Neuronal stem cell (in vitro differentiated cells): ENCODE results near the gene CDK14.
A peak's percentile ranks its signal among the peaks of the same experiment; 100 is the strongest.

Source experiments
- DNase-seq: peaks from one replicate; pipeline ENCODE4 v3.0.0-alpha.2; 2013; ENCODE audit warnings: low spot score
- H2AFZ ChIP-seq: one replicate; pipeline ENCODE4 v1.6.1; 2013; ENCODE audit warnings: mild to moderate bottlenecking, low read length, inconsistent platforms
- H2AK5ac ChIP-seq: 2 replicates; pipeline ENCODE4 v1.6.1; 2013; ENCODE audit warnings: low read depth, mild to moderate bottlenecking, inconsistent platforms, low read length, moderate library complexity, mixed read lengths
- H2BK120ac ChIP-seq: 2 replicates; pipeline ENCODE4 v1.6.1; 2013; ENCODE audit warnings: low read depth, mild to moderate bottlenecking, inconsistent platforms, low read length, moderate library complexity, mixed read lengths
- H2BK12ac ChIP-seq: one replicate; pipeline ENCODE4 v1.6.1; 2013; ENCODE audit warnings: low read length, inconsistent platforms
- H2BK15ac ChIP-seq: 2 replicates; pipeline ENCODE4 v1.6.1; 2013; ENCODE audit warnings: mild to moderate bottlenecking, low read length, inconsistent platforms, mixed read lengths
- H2BK5ac ChIP-seq: one replicate; pipeline ENCODE4 v1.6.1; 2013; ENCODE audit warnings: inconsistent platforms, mild to moderate bottlenecking, low read length, moderate library complexity
- H3K14ac ChIP-seq: one replicate; pipeline ENCODE4 v1.6.1; 2013; ENCODE audit warnings: low read length, inconsistent platforms
- H3K18ac ChIP-seq: 2 replicates; pipeline ENCODE4 v1.6.1; 2013; ENCODE audit warnings: low read length, inconsistent platforms
- H3K23ac ChIP-seq: 2 replicates; pipeline ENCODE4 v1.6.1; 2013; ENCODE audit warnings: low read depth, mild to moderate bottlenecking, mixed read lengths, low read length, inconsistent platforms; ENCODE audit not compliant: poor library complexity
- H3K27ac ChIP-seq: replicated peaks from 3 replicates; pipeline ENCODE4 v1.5.1; 2013; ENCODE audit warnings: low read length, inconsistent platforms
- H3K27me3 ChIP-seq, 3 experiments: 2 replicates each; pipeline ENCODE4 v1.6.1; 2013; ENCODE audit warnings: low read length in 3 of 3, mild to moderate bottlenecking in 2 of 3, inconsistent platforms in 1 of 3, low read depth in 1 of 3, mixed read lengths in 1 of 3, moderate library complexity in 1 of 3; ENCODE audit not compliant: control insufficient read depth in 3 of 3, insufficient read depth in 3 of 3
- H3K36me3 ChIP-seq, 2 donors: replicated peaks in 1 of 2; 2 replicates each; pipeline ENCODE4 v1.6.1; 2013; ENCODE audit warnings: low read length in 2 of 2; ENCODE audit not compliant: control insufficient read depth in 2 of 2, insufficient read depth in 2 of 2
- H3K4ac ChIP-seq: 2 replicates; pipeline ENCODE4 v1.6.1; 2013; ENCODE audit warnings: inconsistent platforms, mild to moderate bottlenecking, low read length, moderate library complexity
- H3K4me1 ChIP-seq, 2 donors: 1 replicate in 1 of 2; 2 replicates in 1 of 2; pipeline ENCODE4 v1.6.1; 2013; ENCODE audit warnings: low read length in 2 of 2, low read depth in 1 of 2; ENCODE audit not compliant: control insufficient read depth in 2 of 2, insufficient read depth in 1 of 2
- H3K4me2 ChIP-seq: one replicate; pipeline ENCODE4 v1.6.1; 2013; ENCODE audit warnings: mild to moderate bottlenecking, low read length, inconsistent platforms; ENCODE audit not compliant: insufficient read depth, poor library complexity, severe bottlenecking
- H3K4me3 ChIP-seq, 2 donors: 2 replicates each; pipeline ENCODE4 v1.5.1; 2013; ENCODE audit warnings: low read length in 2 of 2, mild to moderate bottlenecking in 2 of 2, inconsistent platforms in 1 of 2, moderate library complexity in 1 of 2
- H3K79me1 ChIP-seq: one replicate; pipeline ENCODE4 v1.6.1; 2013; ENCODE audit warnings: low read depth, mild to moderate bottlenecking, inconsistent platforms, low read length, moderate library complexity
- H3K9ac ChIP-seq: one replicate; pipeline ENCODE4 v1.6.1; 2013; ENCODE audit warnings: mild to moderate bottlenecking, low read depth, low read length, inconsistent platforms; ENCODE audit not compliant: poor library complexity
- H3K9me3 ChIP-seq, 2 donors: replicated peaks in 1 of 2; 2 replicates each; pipeline versions ENCODE3 to v1.6.1; 2013; ENCODE audit warnings: low read length in 2 of 2, mild to moderate bottlenecking in 2 of 2, inconsistent platforms in 1 of 2, low read depth in 1 of 2, mixed read lengths in 1 of 2, moderate library complexity in 1 of 2; ENCODE audit not compliant: control insufficient read depth in 2 of 2, insufficient read depth in 1 of 2
- H4K8ac ChIP-seq: one replicate; pipeline ENCODE4 v1.6.1; 2013; ENCODE audit warnings: low read depth, mild to moderate bottlenecking, inconsistent platforms, low read length, moderate library complexity
- H4K91ac ChIP-seq: one replicate; pipeline ENCODE4 v1.6.1; 2013; ENCODE audit warnings: low read length, low read depth, mild to moderate bottlenecking, inconsistent platforms; ENCODE audit not compliant: poor library complexity
- WGBS, 2 donors: extraction: QIAGEN DNeasy Blood & Tissue Kit; methylation state at CpG; one replicate each; pipeline ENCODE4 v1.1.7; 2013; ENCODE audit warnings: missing lambda C conversion rate in 2 of 2, mixed read lengths in 1 of 2; ENCODE audit not compliant: insufficient read length in 2 of 2, insufficient replicate concordance in 1 of 2; ENCODE audit errors: extremely low coverage in 2 of 2; 5-methylcytosine and 5-hydroxymethylcytosine counted together

The CDK14 gene

DNA sequence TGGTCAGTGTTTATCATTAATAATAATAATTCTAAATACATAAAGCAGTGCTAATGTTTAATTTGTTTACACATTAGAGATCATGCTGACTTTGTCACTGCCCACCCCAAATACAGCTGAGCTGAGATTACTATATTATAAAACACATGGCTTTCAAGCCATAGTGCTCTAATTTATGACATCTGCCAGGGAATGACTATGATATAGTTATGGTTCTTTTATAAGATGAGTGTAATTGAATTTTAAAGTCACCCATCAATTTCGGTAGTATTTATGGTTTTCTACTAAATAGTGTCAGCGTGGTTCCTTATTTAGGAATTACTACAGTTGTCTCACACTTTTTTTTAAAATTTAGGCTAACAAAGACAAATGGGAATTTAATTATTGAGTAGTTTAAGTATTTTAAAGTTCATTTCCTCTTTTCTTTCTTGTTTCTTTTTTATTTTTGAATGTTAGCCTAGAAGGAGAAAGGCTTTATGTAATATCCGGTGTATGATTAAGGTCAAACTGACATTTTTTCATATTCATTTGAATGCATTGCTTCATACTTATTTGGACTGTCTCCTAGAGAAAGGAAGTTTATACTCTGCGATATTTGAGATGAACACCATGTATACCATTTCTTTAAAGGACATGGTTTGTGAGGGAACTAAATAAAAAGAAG lies 3.9 kb downstream of the CDK14 start:
- Histone ChIP-seq H2AK5ac (no peak overlapping the region), H3K4me2 (no peak overlapping the region), H2BK12ac (no peak overlapping the region), H3K4me1 (peaks cover 3 to 8% of the 10 kb centered on the region in 2 donors), H2AFZ (no peak overlapping the region), H3K4ac (no peak overlapping the region), H3K27ac (no peak overlapping the region), H3K18ac (no peak overlapping the region), H3K9me3 (no peaks in the 10 kb centered on the region), H2BK15ac (no peak overlapping the region), H4K91ac (no peak overlapping the region), H3K4me3 (no peak overlapping the region), H3K36me3 (no peaks in the 10 kb centered on the region), H3K79me1 (peaks cover 2% of the 10 kb centered on the region), H4K8ac (no peak overlapping the region), H3K27me3 (no peaks in the 10 kb centered on the region), H3K9ac (no peak overlapping the region), H3K14ac (no peak overlapping the region), H2BK120ac (no peak overlapping the region), H2BK5ac (no peak overlapping the region), H3K23ac (no peak overlapping the region)
- no CpG with 5 or more reads among the region's 4 CpGs for WGBS, 2 donors
- no peak for DNase-seq

DNA sequence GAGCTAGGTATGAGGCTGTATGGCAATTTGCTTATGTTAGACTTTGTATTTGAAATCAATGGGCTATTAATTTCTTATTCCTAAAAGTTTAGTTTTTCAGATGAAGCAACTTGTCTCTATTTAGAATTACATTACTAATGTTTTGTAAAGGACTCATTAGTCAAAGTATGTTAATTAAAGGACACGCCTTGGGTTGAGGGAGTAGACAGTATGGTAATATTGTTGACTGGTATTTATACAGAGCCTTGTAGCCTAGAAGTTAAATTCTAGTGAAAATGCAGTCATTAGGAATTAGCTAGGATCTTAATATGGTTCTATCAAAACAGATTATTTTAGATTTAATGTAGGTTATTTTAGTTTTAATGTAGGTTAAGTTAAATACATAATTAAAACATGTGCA lies 6.2 kb downstream of the CDK14 start:
- no peak overlapping the region for H4K91ac ChIP-seq
- no peak overlapping the region for H3K23ac ChIP-seq
- H2BK5ac ChIP-seq = no peak overlapping the region
- no peak overlapping the region for H3K4me2 ChIP-seq
- H3K27ac ChIP-seq = no peak overlapping the region
- H3K18ac ChIP-seq = no peak overlapping the region
- no peak overlapping the region for H2AFZ ChIP-seq
- no peak overlapping the region for H3K9ac ChIP-seq
- peaks cover 2% of the 10 kb centered on the region for H3K79me1 ChIP-seq
- no peak overlapping the region for H4K8ac ChIP-seq
- H2BK15ac ChIP-seq = no peak overlapping the region
- WGBS, 2 donors = no CpG with 5 or more reads among the region's 1 CpG
- H3K4ac ChIP-seq = no peak overlapping the region
- H3K4me1 ChIP-seq = peaks cover 5 to 6% of the 10 kb centered on the region in 2 donors
- H3K27me3 ChIP-seq = no peaks in the 10 kb centered on the region
- H2BK120ac ChIP-seq = no peak overlapping the region
- H3K4me3 ChIP-seq = no peak overlapping the region
- no peak overlapping the region for H2BK12ac ChIP-seq
- H3K36me3 ChIP-seq = peaks cover 0 to 13% of the 10 kb centered on the region in 2 donors
- no peak overlapping the region for H2AK5ac ChIP-seq
- no peak overlapping the region for H3K14ac ChIP-seq
- no peaks in the 10 kb centered on the region for H3K9me3 ChIP-seq
- DNase-seq = no peak

GRCh38 chr7:90603346-90603745 lies 7.2 kb downstream of the CDK14 start:
- no peak for DNase-seq
- Histone ChIP-seq H4K91ac (no peak overlapping the region), H3K4me1 (peaks cover 3 to 5% of the 10 kb centered on the region in 2 donors), H3K9me3 (no peaks in the 10 kb centered on the region), H3K4me3 (no peak overlapping the region), H3K18ac (no peak overlapping the region), H2BK15ac (no peak overlapping the region), H2BK12ac (no peak overlapping the region), H3K4ac (no peak overlapping the region), H4K8ac (no peak overlapping the region), H3K4me2 (no peak overlapping the region), H3K36me3 (peaks cover 0 to 15% of the 10 kb centered on the region in 2 donors), H2BK120ac (no peak overlapping the region), H3K14ac (no peak overlapping the region), H2AK5ac (no peak overlapping the region), H2BK5ac (no peak overlapping the region), H3K23ac (no peak overlapping the region), H3K9ac (no peak overlapping the region), H3K27ac (no peak overlapping the region), H3K27me3 (no peaks in the 10 kb centered on the region), H3K79me1 (peaks cover 2% of the 10 kb centered on the region), H2AFZ (no peak overlapping the region)
- WGBS, 2 donors = no CpG with 5 or more reads among the region's 1 CpG

DNA sequence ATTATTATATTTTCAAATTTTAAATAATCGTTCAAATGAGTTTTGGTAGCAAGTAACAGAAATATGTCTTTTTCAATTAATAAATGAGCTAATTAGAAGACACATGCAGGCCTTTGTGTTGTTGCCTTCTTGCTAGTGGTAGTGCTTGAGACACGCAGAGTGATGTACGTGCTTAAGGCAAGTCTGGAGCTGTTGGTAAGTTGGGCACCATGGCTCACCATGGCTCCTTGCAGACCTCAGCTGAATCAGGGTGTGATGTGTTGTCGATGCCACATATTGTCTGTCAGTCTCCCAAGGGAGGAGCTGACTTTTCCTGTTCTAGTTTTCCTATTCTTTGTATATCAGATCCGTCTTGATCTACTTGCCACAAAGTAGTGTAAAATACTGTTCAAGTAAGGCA lies 8.3 kb downstream of the CDK14 start:
- no peak for DNase-seq
- H3K36me3 ChIP-seq = peaks cover 0 to 17% of the 10 kb centered on the region in 2 donors
- H3K9me3 ChIP-seq = no peaks in the 10 kb centered on the region
- no peak overlapping the region for H2AK5ac ChIP-seq
- H3K9ac ChIP-seq = no peak overlapping the region
- no peak overlapping the region for H2BK5ac ChIP-seq
- H2AFZ ChIP-seq = no peak overlapping the region
- no peaks in the 10 kb centered on the region for H3K79me1 ChIP-seq
- no peak overlapping the region for H3K23ac ChIP-seq
- no CpG with 5 or more reads among the region's 5 CpGs for WGBS, 2 donors
- H3K4ac ChIP-seq = no peak overlapping the region
- no peak overlapping the region for H2BK120ac ChIP-seq
- peaks cover 1 to 5% of the 10 kb centered on the region in 2 donors for H3K4me1 ChIP-seq
- H4K91ac ChIP-seq = no peak overlapping the region
- H3K27me3 ChIP-seq = no peaks in the 10 kb centered on the region
- no peak overlapping the region for H3K4me2 ChIP-seq
- H3K18ac ChIP-seq = peak overlapping the region; percentile 85
- H2BK12ac ChIP-seq = no peak overlapping the region
- H3K4me3 ChIP-seq = no peak overlapping the region
- H4K8ac ChIP-seq = no peak overlapping the region
- no peak overlapping the region for H2BK15ac ChIP-seq
- no peak overlapping the region for H3K27ac ChIP-seq
- no peak overlapping the region for H3K14ac ChIP-seq
